Tibial nerve (tissue), 4 donors: ENCODE results near the gene NEURL4. TPM values are rescaled to one million over a fixed set of nuclear protein-coding genes. Genes with fewer than 3 reads are reported as not detected.
A peak's percentile ranks its signal among the peaks of the same experiment; 100 is the strongest.
"Not testable (repeated sequence)": the region's sequence is repeated elsewhere in the genome, so short reads cannot be mapped to it uniquely, and the experiment has no call there.

Source experiments
- DNase-seq, 2 donors: peaks; one replicate each; pipeline ENCODE4 v3.0.0-alpha.2; 2019; ENCODE audit warnings: low spot score in 2 of 2
- H3K27ac ChIP-seq, 4 donors: fragments of 200-600 bp; sonication (generic) in 3 of 4; one replicate each; pipeline ENCODE4 v1.5.1; 2017 to 2019; ENCODE audit warnings: mild to moderate bottlenecking in 1 of 4
- H3K27me3 ChIP-seq, 2 donors: fragments of 200-600 bp; sonication (generic) in 1 of 2; one replicate each; pipeline versions ENCODE4 v1.5.1 to v1.6.0; 2017 to 2019
- H3K36me3 ChIP-seq, 3 donors: fragments of 200-600 bp; sonication (generic); one replicate each; pipeline ENCODE4 v1.5.1; 2018 to 2019
- H3K4me1 ChIP-seq, 4 donors: fragments of 200-600 bp; sonication (generic) in 3 of 4; one replicate each; pipeline ENCODE4 v1.5.1; 2017 to 2019
- H3K4me3 ChIP-seq, 4 donors: fragments of 200-600 bp; sonication (generic) in 3 of 4; one replicate each; pipeline ENCODE4 v1.5.1; 2017 to 2019; ENCODE audit warnings: mild to moderate bottlenecking in 1 of 4, moderate library complexity in 1 of 4
- H3K9me3 ChIP-seq, 4 donors: fragments of 200-600 bp; sonication (generic) in 3 of 4; one replicate each; pipeline ENCODE4 v1.5.1; 2017 to 2019
- EP300 ChIP-seq, 2 donors: sonication (generic); formaldehyde crosslinking; IDR thresholded peaks; one replicate each; pipeline ENCODE4 v1.6.1; 2017; ENCODE audit warnings: antibody characterized with exemption in 2 of 2, mild to moderate bottlenecking in 1 of 2
- POLR2A ChIP-seq, 2 donors: fragments of 450-650 bp; IDR thresholded peaks; one replicate each; pipeline ENCODE4 v1.6.1; 2017; ENCODE audit warnings: antibody characterized with exemption in 2 of 2, mild to moderate bottlenecking in 2 of 2, moderate library complexity in 2 of 2
- WGBS, 2 donors: methylation state at CpG; one replicate each; pipeline ENCODE4 v1.1.5; 2018; 5-methylcytosine and 5-hydroxymethylcytosine counted together
- total RNA-seq, 4 donors: library from RNA; depleted of rRNA; stranded (reverse); fragments of >200 nt; gene quantifications; one replicate each; pipeline ENCODE4 v1.1.0, GENCODE V29; 2016
- TF ChIP-seq, protein P1 (sequence below), 5 experiments: fragments of 200-600 bp in 3 of 5; fragments of 450-650 bp in 2 of 5; sonication (generic) in 3 of 5; IDR thresholded peaks; one replicate each; pipeline ENCODE4 v1.5.1; 2016 to 2019; ENCODE audit warnings: antibody characterized with exemption in 5 of 5, mild to moderate bottlenecking in 3 of 5, moderate library complexity in 2 of 5

The NEURL4 gene
- total RNA-seq = 10 to 100 TPM; 16.2 to 40.2 (median 27.5) TPM

DNA sequence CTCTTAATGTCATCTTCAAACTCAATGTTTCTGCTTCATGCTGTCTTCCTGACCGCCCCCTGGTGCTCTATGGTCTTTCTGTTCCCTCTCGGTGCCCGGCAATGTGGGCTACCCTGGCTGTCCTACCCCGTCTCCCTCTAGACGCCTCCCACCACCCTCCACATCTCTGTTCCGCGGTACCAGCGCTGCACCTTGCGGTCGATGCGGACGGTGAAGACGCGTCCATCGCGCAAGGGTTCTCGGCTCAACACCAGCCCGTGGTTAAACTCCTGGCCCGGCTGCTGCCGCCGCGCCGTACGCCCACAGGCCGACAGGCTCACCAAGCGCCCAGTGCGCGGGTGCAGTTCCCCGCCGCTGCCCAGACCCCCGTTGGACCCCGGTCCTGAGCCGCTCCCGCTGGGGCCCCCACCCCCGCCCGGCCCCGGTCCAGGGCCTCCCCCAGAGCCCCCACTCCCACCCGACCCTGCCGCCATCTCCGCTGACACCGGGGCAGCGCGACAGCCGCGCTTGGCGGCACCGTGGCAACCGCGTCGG lies at the start of gene NEURL4:
Gene NEURL4 (minus strand): TSS at position 496 of the 534 bp plus-strand sequence. CDS start 23 bp downstream, at position 473.
- WGBS, 2 donors = 1 to 2% methylated on average over 23 to 34 of the region's 50 CpGs
- peaks cover 0 to 30% (median 14%) of the 10 kb centered on the region in 4 donors for H3K4me1 ChIP-seq
- TF ChIP-seq, protein P1, sequence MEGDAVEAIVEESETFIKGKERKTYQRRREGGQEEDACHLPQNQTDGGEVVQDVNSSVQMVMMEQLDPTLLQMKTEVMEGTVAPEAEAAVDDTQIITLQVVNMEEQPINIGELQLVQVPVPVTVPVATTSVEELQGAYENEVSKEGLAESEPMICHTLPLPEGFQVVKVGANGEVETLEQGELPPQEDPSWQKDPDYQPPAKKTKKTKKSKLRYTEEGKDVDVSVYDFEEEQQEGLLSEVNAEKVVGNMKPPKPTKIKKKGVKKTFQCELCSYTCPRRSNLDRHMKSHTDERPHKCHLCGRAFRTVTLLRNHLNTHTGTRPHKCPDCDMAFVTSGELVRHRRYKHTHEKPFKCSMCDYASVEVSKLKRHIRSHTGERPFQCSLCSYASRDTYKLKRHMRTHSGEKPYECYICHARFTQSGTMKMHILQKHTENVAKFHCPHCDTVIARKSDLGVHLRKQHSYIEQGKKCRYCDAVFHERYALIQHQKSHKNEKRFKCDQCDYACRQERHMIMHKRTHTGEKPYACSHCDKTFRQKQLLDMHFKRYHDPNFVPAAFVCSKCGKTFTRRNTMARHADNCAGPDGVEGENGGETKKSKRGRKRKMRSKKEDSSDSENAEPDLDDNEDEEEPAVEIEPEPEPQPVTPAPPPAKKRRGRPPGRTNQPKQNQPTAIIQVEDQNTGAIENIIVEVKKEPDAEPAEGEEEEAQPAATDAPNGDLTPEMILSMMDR (IDR thresholded peaks at IDR 0.05) = no peak
- TF ChIP-seq POLR2A (IDR thresholded peaks at IDR 0.05) (no peak), EP300 (IDR thresholded peaks at IDR 0.05) (no peak)
- no peaks in the 10 kb centered on the region for H3K9me3 ChIP-seq
- peaks cover 0 to 15% of the 10 kb centered on the region in 2 donors for H3K27me3 ChIP-seq
- no peak for DNase-seq
- H3K4me3 ChIP-seq = peak within 1 kb of the TSS; percentile 77 to 91 (median 79)
- H3K27ac ChIP-seq = peak within 1 kb of the TSS; percentile 78 to 97 (median 86)
- H3K36me3 ChIP-seq = peaks cover 0 to 33% (median 0%) of the 10 kb centered on the region in 3 donors

DNA sequence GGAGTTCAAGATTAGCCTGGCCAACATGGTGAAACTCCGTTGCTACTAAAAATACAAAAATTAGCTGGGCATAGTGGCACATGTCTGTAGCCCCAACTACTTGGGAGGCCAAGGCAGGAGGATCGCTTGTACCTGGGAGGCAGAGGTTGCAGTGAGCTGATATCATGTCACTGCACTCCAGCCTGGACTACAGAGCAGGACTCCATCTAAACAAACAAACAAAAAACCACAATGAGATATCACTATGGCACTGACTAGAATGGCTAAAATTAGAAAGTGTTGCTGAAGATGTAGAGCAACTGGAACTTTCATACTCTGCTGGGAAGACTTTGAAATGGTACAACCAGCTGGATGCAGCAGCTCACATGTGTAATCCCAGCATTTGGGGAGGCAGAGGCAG lies 45.2 kb upstream of the NEURL4 start:
- Histone ChIP-seq H3K9me3 (no peaks in the 10 kb centered on the region), H3K36me3 (no peaks in the 10 kb centered on the region), H3K27ac (no peak overlapping the region), H3K27me3 (peaks cover 0 to 15% of the 10 kb centered on the region in 2 donors), H3K4me3 (no peak overlapping the region), H3K4me1 (no peaks in the 10 kb centered on the region)
- no peak for DNase-seq
- 89 to 91% methylated on average over 2 of the region's 2 CpGs for WGBS, 2 donors
- TF ChIP-seq EP300 (IDR thresholded peaks at IDR 0.05) = no peak
- TF ChIP-seq POLR2A (IDR thresholded peaks at IDR 0.05) = no peak
- TF ChIP-seq, protein P1 (IDR thresholded peaks at IDR 0.05) = no peak

DNA sequence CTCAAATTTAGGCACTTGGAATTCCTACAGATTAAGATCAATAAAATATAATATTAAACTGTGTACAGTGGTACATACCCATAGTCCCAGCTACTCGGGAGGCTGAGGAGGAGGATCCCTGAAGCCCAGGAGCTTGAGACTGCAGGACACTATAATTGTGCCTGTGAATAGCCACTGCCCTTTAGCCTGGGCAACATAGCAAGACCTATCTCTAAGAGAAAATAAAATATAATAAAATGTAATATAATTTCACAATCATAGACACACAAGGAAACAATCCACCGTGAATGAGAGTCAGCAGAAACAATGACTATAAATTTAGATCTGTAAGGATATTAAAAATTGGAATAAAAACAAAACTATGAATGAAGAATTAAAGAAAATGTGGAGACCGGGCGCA lies 41.7 kb upstream of the NEURL4 start:
- WGBS, 2 donors = 86% methylated on average over 4 of the region's 4 CpGs
- Histone ChIP-seq H3K4me1 (no peaks in the 10 kb centered on the region), H3K9me3 (no peaks in the 10 kb centered on the region), H3K27me3 (peaks cover 0 to 6% of the 10 kb centered on the region in 2 donors), H3K4me3 (no peak overlapping the region), H3K27ac (no peak overlapping the region), H3K36me3 (no peaks in the 10 kb centered on the region)
- no peak for DNase-seq
- TF ChIP-seq POLR2A (IDR thresholded peaks at IDR 0.05) (no peak), EP300 (IDR thresholded peaks at IDR 0.05) (no peak)
- TF ChIP-seq, protein P1 (IDR thresholded peaks at IDR 0.05) = no peak

DNA sequence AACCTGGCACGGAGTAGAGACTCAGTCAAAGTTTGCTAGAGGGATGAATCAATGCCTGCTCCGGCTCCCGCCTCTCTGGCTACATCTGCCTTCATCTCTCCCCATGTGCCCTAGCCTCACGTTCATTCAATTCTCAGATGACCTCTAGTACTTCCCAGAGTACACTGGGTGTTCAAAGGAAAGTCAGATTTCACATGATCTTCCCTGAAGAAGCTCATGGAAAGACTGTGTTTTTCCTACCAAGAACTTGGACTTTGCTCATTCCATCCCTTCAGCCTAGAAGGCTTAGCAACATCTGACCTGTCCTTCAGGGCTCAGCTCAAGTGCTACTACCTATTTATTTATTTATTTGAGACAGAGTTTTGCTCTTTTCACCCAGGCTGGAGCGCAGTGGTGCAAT lies 40.7 kb upstream of the NEURL4 start:
- TF ChIP-seq POLR2A (IDR thresholded peaks at IDR 0.05) = no peak
- Histone ChIP-seq H3K4me3 (no peak overlapping the region), H3K27ac (no peak overlapping the region), H3K27me3 (no peaks in the 10 kb centered on the region), H3K36me3 (no peaks in the 10 kb centered on the region), H3K9me3 (no peaks in the 10 kb centered on the region), H3K4me1 (no peaks in the 10 kb centered on the region)
- 76 to 86% methylated on average over 5 of the region's 5 CpGs for WGBS, 2 donors
- no peak for DNase-seq

GRCh38 chr17:7368599-7368994 lies 39.5 kb upstream of the NEURL4 start:
- H3K4me1 ChIP-seq, H3K4me3 ChIP-seq, DNase-seq, H3K27me3 ChIP-seq, H3K9me3 ChIP-seq, H3K27ac ChIP-seq, H3K36me3 ChIP-seq: not testable (repeated sequence)
- 86 to 87% methylated on average over 5 of the region's 5 CpGs for WGBS, 2 donors

- TF ChIP-seq POLR2A (IDR thresholded peaks at IDR 0.05) (no peak), EP300 (IDR thresholded peaks at IDR 0.05) (no peak)
- WGBS, 2 donors = 61 to 65% methylated on average over 13 of the region's 13 CpGs
These were observed 38.9 kb upstream of the NEURL4 start for GRCh38 chr17:7367918-7368598.

More at GRCh38 chr17:7367918-7368598, 38.9 kb upstream of the NEURL4 start:
- Histone ChIP-seq H3K4me1 (no peaks in the 10 kb centered on the region), H3K4me3 (no peak overlapping the region), H3K9me3 (no peaks in the 10 kb centered on the region), H3K27ac (no peak overlapping the region), H3K36me3 (no peaks in the 10 kb centered on the region), H3K27me3 (no peaks in the 10 kb centered on the region)
- no peak for DNase-seq
